Activated CD4-positive, alpha-beta T cell treated with anti-CD3 and anti-CD28 coated beads, Interleukin-2, Interleukin-6, amounts not matched to agents 100 ng/mL and 50 ng/mL, durations not matched to agents 16 hours and 8 hours (primary cell): Measurements from ENCODE around the gene RINL.

Experiments used
- DNase-seq: peaks from one replicate; pipeline ENCODE4 v3.0.0-alpha.2; 2020

The RINL gene

GRCh38 chr19:38877781-38878574, at the start of gene RINL:
TSS of gene RINL (minus strand) at chr19:38878275. CDS start at chr19:38876742, 1,533 bp downstream.
- DNase-seq, result peak; percentile 79

- DNase-seq, result no peak
Observed at GRCh38 chr19:38924388-38924787, 46.3 kb upstream of the RINL start.

- DNase-seq, result no peak
Observed at GRCh38 chr19:38922482-38922881, 44.4 kb upstream of the RINL start.

- DNase-seq, result no peak
Observed at GRCh38 chr19:38921420-38922274, 43.6 kb upstream of the RINL start.

GRCh38 chr19:38920602-38921419, 42.7 kb upstream of the RINL start:
- no peak for DNase-seq

GRCh38 chr19:38919837-38920601, 41.9 kb upstream of the RINL start:
- no peak for DNase-seq

- no peak for DNase-seq
Observed at GRCh38 chr19:38918526-38918925, 40.5 kb upstream of the RINL start.

- DNase-seq, result no peak
Observed at GRCh38 chr19:38917921-38918491, 39.9 kb upstream of the RINL start.

- no peak for DNase-seq
Observed at GRCh38 chr19:38917516-38917915, 39.4 kb upstream of the RINL start.

GRCh38 chr19:38915329-38916321, 37.5 kb upstream of the RINL start:
- no peak for DNase-seq

- DNase-seq, result no peak
Observed at GRCh38 chr19:38913958-38914357, 35.9 kb upstream of the RINL start.

- DNase-seq, result no peak
Observed at GRCh38 chr19:38912600-38913514, 34.8 kb upstream of the RINL start.

- no peak for DNase-seq
Observed at GRCh38 chr19:38911388-38912001, 33.4 kb upstream of the RINL start.

GRCh38 chr19:38910488-38910887, 32.4 kb upstream of the RINL start:
- DNase-seq, result no peak

GRCh38 chr19:38908911-38909310, 30.8 kb upstream of the RINL start:
- no peak for DNase-seq

- DNase-seq, result no peak
Observed at GRCh38 chr19:38907670-38908069, 29.6 kb upstream of the RINL start.

GRCh38 chr19:38907227-38907626, 29.2 kb upstream of the RINL start:
- no peak for DNase-seq

- DNase-seq, result no peak
Observed at GRCh38 chr19:38905620-38906019, 27.5 kb upstream of the RINL start.
